GM12891 (cell line): ENCODE data around the gene ZNF736.

Experiments used
- POLR2A ChIP-seq: IDR thresholded peaks from 2 replicates; pipeline ENCODE4 v1.6.1; 2011; ENCODE audit warnings: low read depth, low read length, control low read depth
- POLR2AphosphoS5 ChIP-seq: IDR thresholded peaks from 2 replicates; pipeline ENCODE4 v1.6.1; 2011; ENCODE audit warnings: low read depth, low read length, control low read depth
- SPI1 ChIP-seq: IDR thresholded peaks from 2 replicates; pipeline ENCODE4 v1.6.1; 2011; ENCODE audit warnings: low read depth, low read length, control low read depth
- TAF1 ChIP-seq: IDR thresholded peaks from 2 replicates; pipeline ENCODE4 v1.6.1; 2011; ENCODE audit warnings: low read depth, low read length, control low read depth

DNA sequence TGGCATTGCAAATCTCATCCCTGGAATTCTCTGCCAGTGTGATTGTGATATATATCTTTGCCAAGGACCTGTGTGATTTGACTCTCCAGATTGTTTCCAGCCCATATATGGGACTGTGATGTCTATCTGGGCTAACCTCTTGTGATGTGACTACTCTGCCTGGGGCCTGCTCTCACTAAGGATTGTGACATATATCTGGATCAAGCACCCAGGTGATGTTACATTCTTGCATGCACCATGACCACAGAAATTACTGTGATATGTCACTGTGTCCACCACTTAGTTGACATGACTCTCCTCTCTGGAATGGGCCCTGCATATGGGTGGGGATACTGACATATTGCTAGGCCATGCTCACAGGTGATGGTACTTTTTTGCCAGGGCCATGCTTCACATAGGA lies 86.6 kb downstream of the ZNF736 start:
- TF ChIP-seq POLR2A (no peak), TAF1 (no peak), POLR2AphosphoS5 (no peak), SPI1 (no peak)
